ENCODE measurements around the gene PRKCE.

Gene PRKCE

DNA sequence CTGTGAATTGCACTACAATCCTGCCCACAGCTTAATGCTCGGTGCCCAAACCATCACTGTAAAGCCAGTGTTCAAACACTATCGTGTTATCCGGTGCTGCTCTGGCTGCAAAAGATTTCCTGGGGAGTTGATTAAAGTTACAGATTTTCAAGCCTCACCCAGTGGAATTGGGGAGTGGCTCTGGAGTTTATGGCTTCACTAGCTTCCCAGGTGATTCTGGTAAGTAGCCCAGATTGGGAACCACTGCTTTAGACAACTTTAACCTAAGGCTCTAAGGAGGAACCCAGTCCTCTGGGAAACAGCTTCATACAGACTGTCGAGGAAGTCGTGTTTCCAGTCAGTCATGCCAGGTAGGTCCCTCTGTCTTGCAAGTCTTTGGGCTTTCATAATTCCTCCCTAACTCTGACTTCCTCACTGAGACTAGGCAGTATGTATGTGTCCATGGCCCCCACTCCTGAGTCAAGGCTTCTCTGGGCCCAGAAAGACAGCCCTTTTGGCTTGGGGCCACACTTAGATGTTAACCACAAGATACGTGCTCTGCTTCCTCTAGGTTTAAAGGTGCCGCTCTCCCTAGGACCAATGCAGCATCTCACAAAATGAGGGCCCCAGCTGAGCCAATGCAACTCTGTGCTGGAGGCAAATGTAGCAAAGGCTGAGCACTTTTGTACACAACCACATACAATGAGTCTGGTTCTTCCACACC is 299.7 kb downstream of the PRKCE start:
- no peak for DNase-seq (ENCODE audit: low read depth in 1 of 2, low spot score in 1 of 2)

DNA sequence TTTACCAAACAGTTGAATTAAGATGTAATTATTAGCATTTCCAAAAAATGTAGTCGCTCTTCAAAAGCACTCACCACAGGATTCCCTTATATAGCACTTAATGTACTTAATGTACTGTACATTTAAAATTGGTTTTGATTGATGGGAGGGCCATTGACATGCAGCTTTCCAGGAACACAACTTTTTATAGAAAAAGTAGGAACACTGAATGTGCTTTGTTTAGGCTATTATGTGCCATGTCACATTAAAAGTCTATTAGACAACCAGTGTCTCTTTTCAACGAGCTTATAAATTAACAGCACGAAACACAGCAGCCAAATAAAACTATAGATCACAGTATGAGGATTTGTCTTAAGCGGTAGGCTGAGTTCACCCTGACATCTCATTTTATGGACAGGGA is 301.1 kb downstream of the PRKCE start:
- no peak for DNase-seq (ENCODE audit: low read depth in 1 of 2, low spot score in 1 of 2)

DNA sequence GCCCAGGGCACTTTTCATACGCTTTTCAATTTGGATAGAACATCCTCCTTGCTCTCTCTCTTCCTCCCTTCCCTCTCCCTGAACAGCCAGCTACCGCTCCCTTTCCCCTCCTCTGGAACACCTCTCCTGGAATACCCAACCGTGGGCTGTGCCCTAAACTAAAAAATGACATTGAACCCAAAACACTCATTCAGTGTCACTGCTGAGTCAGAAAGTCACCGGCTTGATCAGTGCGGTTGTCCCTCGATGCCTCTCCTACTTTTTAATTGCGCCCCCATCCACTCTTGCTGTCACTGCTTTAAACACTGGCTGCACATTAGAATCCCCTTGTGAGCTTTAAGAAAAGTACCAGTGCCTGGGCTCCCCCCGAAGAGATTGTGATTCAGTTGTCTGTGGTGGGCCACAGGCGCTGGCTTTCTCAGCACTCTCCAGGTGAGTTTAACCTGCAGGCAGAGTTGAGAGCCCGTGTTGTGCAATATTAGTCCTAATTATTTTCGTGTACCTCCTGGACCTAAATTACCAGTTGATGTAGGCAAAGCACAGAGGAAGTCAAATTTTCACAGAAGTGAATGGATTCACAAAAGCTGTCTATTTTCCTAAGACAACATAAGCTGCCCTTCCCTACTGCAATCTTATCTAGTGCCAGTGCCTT is 302.0 kb downstream of the PRKCE start:
- DNase-seq (ENCODE audit: low read depth in 1 of 2, low spot score in 1 of 2): no peak

DNA sequence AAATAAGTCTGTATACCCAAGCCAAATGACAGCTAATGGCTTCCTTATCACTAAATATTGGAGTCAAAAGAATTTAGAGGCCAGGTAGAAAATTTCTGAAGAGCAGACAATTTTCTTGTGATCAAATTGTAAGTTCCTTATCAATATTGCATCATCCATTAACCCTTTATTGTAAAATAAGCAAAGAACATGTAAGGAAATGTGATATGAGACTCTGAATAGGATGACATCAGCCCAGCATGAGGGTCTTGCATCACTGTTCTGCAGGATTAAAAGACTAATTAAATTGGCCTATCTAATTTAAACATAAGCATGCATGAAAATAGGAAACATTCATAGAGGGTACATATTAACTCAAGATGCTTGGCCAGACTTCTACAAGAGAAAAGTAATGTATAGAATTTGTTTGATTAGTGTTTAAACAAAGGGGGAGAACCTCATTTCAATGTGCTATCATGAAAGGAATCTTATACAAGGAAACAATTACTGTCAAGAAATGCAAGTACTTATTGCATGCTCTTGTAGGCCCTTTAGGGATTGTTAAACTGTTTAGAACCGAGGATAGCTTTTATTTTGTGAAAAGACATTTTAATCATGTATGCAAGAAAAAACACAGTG is 302.9 kb downstream of the PRKCE start:
- DNase-seq (ENCODE audit: low read depth in 1 of 2, low spot score in 1 of 2): no peak

DNA sequence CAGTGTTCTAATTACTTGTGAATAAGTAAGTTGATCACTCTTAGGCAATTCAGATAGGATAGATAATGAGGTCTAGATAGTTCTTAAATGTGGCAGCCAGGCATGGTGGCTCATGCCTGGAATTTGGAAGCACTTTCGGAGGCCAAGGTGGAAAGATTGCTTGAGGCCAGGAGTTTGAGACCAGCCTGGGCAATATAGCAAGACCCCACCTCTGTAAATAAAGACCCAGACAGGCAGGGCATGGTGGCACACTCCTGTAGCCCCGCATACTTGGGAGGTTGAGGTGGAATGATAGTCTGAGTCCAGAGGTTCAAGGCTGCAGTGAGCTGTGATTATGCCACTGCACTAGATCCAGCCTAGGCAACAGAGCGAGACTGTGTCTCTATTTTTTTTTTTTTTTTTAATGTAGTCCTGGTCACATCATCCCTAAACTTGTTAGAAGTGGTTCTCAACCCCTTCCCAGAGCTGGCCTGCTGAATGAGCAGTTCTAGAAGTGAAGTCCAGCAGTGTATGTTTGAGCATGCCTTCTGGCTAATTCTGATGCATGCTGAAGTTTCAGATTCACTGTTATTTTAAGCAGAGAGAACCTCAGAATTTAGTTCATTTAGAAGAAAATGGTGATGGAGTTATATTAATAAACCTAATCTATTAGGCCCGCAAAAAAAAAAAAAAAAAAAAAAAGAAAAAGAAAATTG is 306.2 kb downstream of the PRKCE start:
- no peak for DNase-seq (ENCODE audit: low read depth in 1 of 2, low spot score in 1 of 2)

DNA sequence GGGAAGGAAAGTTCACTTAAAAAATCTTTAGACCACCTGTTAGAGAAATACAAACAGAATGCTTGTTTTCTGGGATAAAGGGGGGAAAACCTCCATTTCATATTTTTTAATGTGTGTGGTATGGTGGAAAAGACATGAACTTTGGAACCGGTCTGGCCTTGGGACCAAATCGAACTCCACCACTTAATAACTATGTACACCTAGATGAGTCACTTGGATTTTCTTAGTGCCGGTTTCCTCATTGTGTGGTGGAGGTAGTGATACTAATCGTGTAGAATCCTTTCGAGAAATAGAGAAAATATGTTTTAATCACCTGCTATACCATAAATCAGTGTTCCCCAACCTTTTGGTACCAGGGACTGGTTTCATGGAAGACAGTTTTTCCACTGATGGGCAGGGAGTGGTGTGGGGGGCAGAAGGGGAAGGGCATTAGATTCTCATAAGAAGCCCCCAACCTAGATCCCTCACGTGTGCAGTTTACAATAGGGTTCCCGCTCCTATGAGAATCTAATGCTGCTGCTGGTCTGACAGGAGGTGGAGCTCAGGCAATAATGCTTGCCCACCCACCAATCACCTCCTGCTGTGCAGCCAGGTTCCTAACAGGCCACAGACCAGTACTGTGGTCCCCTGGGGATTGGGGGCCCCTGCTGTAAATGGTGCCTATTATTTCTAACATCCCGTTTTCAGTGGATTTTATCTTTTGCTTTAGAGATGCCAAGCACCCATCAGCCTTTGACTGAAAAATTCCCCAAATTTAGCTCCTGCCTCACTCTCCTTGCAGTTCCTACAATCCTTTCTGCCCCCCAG is 308.8 kb downstream of the PRKCE start:
- no peak for DNase-seq (ENCODE audit: low read depth in 1 of 2, low spot score in 1 of 2)

DNA sequence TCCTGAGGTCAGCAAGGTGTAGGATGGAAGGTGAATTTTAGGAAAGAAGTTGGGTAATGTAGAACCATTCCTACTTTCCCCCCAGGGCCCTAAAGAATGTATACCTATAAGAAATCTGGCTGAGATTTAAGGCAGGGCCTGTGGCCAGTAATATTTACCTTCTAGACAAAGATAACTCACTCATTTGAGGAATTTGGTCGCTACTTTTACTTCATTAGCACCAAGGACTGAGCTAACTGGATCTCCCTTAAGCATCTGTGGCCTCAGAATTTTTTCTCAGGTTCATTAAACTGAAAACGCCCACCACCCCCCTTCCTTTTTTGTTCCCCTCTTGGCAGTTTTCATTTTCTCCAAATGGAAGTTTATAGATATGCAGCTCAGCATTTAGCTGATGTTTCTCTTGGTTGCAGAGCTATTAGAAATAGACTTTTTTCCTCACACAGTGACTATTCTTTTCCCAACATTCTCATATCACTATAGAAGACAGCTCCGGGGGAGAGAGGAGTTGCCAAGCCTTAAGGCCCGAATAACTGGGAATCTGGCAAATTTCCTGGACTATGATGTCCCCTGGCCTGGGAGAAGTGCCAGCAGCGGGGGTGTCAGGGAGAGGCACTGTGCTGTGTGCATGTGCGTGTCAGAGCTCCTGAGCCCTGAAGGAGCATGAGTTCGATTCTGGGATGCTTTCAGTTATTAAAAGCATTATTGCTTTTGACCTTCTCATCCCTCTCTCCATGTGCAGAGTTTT is 310.9 kb downstream of the PRKCE start:
- DNase-seq (ENCODE audit: low read depth in 1 of 2, low spot score in 1 of 2): no peak

DNA sequence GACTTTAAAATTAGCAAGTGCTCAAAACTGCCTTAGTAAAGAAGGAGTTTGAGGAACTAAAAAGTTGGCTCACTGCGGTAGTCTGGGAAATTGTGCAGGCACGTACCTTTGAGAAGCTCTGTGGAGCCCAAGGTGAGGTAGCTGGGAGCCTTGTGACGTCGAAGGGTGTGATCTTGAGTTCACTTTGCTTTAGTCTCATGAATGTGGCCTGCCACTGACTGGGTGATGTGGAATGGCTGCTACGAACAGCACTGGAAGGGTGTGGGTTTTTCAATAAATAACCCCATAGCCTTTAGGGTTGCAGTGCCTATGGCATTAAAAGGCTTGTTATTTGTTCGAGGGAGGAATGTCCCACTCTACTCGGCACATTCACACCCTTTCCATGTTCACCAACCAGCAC is 312.3 kb downstream of the PRKCE start:
- DNase-seq (ENCODE audit: low read depth in 1 of 2, low spot score in 1 of 2): no peak

DNA sequence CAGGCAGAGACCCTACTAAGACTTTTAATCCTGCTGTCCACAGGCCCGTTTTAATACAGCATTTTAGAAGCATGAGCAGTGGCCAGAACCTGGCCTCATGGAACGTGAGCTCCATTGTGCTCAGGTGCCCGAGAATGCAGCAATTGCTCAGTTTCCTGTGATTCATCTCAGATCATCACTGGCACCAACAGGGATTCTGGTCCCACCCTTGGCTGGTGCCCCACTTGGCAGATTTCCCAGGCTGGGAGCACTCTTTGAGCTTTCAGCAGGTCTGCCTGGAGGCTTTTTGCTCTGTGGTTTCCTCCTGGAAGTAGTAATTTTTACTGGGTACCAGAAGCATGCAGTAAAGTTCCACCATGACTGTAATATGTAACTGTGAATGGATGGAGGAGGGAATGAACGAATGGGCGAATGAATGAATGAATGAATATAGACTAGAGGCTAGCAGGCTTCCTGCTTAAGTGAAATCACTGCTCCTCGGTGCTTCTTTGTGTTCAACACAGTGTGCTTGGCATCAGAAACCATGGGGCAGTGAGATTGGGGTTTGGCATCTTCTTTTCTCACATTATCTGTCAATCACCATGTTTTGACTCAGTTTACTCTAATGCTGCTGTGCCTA is 312.9 kb downstream of the PRKCE start:
- DNase-seq (ENCODE audit: low read depth in 1 of 2, low spot score in 1 of 2): no peak

DNA sequence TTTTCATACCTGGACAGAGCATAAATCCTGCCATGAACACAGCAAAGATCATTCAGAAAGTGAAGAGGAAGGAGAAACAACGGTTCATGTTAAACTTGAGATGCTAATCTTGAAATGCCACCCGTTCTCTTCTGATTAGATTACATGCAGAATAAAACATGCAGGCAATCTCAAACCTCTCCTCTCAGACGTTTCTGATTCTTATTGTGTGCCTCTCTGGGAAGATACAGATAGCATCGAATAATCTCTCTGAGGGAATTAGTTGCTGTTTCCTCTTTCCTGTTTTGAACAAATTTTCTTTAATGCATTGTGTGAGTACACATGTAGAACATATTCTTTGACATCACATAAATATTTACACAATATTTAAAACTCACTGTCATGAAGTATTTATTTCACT is 313.4 kb downstream of the PRKCE start:
- no peak for DNase-seq (ENCODE audit: low read depth in 1 of 2, low spot score in 1 of 2)

DNA sequence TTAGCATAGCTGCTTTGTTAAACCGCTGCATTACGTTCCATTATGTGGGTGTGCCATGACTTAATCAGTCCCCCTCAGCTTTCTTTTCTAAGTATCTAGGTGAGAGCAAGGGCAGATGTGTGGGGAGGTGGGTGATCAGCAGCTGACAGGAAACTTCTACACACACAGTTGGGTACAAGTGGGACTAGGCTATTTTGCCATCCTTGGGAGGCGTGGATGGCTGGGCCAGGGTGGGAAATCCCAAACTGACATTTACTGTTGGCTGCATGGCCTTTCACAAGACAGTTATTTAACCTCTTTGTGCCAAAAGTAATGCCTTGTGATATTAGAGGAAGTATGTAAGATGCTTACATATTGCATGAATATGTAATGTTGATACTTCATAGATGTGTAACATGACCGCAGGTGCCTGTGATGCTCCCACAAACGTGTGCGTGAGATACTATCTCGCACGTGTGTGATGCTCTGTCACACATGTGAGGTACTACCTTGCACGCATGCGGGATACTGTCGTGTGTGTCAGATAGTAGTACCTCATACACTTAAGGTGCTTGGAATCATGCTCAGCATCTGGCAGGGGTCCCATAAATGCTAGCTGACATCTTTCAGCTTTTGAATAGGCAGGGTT is 314.5 kb downstream of the PRKCE start:
- no peak for DNase-seq (ENCODE audit: low read depth in 1 of 2, low spot score in 1 of 2)

DNA sequence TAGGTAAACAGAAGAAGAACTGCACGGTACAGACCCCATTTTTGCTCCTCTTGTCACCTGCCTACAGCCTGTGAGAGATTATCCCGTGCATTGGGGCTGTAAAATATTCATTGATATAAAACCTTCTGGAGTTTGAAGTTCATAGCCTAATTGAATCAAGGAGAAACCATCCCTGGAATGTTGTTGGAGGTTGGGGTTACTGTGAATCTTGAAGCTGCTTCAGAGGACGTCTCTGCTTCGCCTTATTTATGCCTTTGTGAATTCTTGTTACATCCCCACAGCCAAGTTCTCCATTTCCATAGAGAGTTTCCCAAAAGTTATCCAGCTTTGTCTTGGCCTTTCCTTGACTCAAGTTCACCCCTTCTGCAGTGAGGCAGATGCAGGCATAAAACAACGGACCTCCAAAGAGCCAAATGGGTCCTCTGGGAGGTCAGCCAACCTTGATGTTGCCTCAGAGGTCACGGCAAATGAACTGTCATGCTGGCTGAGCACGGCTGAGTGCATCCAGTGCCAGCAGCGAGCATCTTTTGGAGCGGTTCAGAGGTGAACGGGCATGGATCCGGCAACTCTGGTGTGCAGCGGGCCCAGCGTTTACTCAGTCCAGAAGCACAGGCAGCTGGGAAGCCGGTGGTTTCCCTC is 317.6 kb downstream of the PRKCE start:
- DNase-seq (ENCODE audit: low read depth in 1 of 2, low spot score in 1 of 2): no peak

DNA sequence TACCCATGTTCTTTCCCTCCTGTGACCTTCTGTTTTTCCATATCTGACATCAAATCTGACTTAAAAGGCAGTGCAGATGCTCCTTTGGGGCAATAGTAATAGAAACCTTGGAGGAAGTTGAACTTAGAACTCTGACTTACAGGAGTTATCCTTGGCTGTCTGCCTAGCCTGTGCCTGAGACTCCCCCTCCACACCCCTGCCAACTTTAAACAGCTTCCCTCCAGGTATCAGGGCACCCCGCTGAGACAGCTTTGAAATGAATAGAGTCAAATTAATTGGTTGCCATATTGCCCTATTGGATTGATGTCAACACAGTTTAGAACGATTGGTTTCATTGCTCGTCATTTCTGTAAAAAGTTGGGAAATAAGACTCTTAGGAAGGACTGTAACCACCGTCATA is 322.0 kb downstream of the PRKCE start:
- DNase-seq (ENCODE audit: low read depth in 1 of 2, low spot score in 1 of 2): no peak

DNA sequence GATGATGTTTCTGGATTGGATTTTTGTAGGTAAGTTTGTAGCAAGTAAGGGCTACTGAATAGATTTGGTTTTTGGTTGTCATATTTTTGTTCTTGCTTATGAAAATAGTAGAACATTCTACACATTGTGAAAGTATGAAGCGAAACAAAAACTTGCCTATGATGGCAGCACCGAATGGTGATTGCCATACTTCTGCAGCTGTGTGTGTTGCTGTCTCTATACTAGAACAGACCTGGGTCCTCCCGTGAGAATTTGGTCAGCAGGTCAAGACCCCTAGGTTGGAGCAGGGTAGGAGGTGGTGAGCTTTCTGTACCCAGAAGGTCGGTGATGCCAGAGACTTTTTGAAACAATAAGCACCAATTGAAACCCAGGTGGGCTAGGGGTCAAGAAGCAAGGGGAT is 322.6 kb downstream of the PRKCE start:
- no peak for DNase-seq (ENCODE audit: low read depth in 1 of 2, low spot score in 1 of 2)

DNA sequence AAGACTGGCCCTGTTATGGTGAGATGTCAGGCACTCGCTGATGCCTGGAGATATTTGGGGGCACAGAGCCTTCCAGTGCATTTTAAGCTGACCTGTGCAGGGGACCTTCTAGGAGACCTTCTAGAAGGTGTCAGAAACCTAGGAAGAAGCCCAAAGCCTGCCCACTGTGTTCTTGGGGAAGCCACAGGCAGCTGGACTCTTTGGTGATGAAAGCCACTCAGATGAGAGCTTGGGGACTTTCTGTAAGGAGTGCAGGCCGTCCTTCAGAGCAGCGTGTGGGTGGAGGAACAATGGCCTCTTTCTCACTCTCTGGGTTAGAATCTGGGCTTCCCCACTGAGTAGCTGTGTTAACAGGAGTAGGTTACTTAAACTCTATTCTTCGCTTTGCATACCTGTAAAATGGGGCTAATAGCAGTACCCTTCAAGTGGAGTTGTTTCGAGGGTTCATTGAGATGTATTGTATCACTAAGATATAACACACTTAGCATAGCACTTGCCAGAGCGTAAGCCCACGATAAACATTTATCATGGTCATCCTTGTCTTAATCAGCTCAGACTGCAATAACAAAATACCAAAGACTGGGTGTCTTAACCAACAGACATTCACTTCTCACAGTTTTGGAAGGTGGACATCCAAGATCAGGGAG is 323.4 kb downstream of the PRKCE start:
- no peak for DNase-seq (ENCODE audit: low read depth in 1 of 2, low spot score in 1 of 2)

DNA sequence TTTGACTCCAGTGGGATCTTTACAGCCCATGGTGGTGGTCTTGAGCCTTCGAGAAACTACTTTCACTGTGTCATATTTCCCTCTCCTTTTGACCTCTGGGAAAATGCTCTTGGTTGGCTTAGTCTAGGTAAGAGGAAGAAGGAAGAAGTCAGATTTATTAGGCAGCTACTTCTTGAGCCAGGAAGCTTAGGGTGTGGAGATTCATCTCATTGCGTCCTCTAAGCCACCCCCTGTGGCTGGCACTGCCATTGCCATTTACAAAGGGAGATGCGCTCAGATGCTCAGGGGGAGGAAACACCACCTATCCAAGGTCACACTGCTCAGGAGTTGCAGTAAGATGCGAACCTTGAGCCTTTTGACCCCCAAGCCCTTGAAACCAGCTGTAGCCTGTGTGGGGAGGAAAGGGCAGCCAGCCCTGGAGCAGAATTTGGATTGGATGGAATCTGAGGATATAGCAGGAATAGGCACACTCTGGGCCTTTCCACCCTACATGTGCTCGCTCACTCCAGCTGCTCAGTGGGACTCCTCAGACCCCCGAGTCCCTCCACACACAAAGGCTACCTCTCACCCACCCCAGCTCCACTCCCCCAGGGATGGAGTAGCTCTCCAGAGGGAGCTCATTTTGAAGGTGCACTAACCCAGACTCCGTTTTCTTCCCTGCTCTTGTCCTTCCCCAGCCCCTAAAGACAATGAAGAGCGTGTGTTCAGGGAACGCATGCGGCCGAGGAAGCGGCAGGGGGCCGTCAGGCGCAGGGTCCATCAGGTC is 324.5 kb downstream of the PRKCE start:
- no peak for DNase-seq (ENCODE audit: low read depth in 1 of 2, low spot score in 1 of 2)

DNA sequence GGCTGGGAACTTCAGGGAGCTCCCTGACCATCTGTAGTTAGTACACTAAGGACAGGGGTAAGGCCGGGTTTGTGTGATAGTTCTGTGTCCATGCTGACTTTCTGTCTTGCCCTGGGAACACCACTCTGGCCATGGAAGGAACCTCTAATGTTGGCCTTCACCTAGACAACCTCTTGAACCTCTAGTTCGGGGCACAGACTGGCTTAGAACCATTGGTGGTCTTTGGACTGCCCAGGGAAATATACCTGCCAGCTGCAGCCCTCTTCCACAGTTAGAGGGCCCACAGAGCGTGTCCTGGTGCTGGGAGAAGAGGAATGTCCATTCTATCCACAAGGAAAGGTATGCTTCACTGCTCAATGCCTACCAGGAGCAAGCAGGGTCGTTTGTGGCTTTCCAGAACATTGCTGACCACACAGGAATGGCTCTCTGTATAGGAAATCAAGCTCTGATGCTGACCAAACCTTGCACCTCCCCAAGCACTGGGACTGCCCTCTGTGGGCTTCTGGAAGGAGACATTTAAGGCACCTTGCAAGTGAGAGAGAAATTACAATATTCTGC is 326.9 kb downstream of the PRKCE start:
- DNase-seq (ENCODE audit: low read depth in 1 of 2, low spot score in 1 of 2): no peak

DNA sequence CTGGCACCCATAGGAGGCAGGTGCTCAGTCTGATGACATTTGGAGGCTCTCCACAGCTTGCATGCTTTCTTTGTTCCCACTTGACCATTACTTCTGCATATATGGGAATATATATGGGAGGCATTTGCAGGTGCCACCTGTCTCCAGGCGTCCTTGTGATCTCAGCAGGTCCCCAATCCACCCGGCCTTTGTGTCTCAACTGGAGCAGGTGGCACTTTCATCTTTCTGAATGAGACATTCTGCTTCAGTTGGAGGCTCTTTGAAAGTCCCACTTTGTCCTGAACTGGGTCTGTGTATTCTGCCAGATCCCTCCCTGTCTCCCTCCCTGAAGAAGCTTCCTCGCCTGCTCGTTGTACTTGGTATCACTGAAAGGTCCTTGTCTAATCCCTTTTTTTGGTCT is 327.6 kb downstream of the PRKCE start:
- no peak for DNase-seq (ENCODE audit: low read depth in 1 of 2, low spot score in 1 of 2)

Measured in activated T-helper 1 cell treated with anti-CD3 and anti-CD28 coated beads, Interleukin-2, amount 50 U/mL, for 16 hours (primary cell).